ENCODE measurements around the gene ZNF512B.
"Not testable (repeated sequence)": the region's sequence is repeated elsewhere in the genome, so short reads cannot be mapped to it uniquely, and the experiment has no call there.

ZNF512B gene

DNA sequence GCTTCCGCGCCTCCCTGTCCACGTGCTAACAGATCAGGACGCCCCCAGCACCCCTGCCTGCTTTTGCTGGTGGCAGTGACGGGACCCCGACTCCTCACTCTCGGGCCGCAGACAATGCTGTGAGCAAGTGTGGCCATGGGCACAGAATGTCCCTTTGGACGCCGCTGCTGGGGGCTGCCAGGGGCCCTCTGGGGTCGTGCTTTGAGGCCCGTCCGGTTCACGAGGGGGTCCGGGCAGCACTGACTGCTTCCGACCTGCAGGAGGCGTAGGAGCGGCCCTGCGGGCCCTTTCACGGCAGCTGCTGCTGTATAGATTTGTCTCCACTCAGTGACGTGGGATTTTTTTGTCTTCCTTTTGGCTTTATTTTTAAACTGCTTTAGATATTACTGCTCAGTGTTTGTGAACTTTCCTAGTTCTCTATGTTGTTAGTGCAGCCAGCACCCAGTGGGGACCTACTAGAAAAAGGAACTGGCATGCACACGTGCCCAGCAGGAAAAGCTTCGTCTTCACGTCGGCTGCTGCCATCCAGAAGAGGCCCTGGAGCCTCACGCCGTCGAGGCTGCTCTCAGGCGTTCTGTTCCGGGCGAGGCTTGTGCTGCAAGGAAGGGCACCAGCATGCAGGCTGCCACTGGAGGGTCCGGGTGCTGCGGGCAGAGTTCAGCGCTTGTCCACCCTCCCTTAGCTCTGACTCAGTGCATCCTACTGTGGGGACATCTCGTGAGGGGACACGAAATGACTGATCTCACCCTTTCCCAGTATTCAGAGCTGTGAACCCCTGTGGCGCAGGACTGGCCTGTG is 35.3 kb downstream of the ZNF512B start:
- DNase-seq (ENCODE audit: low read depth in 2 of 2) = no peak

GRCh38 chr20:63933646-63934045 is 36.1 kb downstream of the ZNF512B start:
- DNase-seq (ENCODE audit: low read depth in 2 of 2) = no peak

DNA sequence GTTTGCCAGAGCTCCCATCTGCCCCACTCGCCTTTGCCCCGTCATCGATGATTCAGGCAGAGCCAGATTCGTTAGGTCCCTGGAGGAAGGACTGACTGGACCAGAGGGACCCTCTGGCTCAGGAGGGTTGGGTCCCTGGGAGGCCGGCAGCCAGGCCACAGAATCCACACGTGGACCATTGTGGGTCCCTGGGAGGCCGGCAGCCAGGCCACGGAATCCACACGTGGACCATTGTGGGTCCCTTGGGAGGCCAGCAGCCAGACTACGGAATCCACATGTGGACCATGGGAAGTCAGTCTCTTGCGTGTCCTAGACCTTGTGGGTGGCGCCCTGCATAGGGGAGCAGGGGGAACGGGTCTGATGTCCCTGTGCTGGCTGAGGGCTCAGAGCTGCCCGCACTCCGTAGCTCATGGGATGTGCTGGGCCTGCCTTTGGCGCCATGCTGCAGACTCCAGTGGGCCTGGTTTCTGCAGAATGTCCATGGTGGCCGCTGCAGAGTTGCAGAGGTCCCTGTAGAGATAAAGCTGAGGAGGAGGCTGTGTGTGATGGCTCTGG is 37.0 kb downstream of the ZNF512B start:
- DNase-seq (ENCODE audit: low read depth in 2 of 2) = no peak

- no peak for DNase-seq (ENCODE audit: low read depth in 2 of 2)
These were observed 38.0 kb downstream of the ZNF512B start for GRCh38 chr20:63931735-63932134.

DNA sequence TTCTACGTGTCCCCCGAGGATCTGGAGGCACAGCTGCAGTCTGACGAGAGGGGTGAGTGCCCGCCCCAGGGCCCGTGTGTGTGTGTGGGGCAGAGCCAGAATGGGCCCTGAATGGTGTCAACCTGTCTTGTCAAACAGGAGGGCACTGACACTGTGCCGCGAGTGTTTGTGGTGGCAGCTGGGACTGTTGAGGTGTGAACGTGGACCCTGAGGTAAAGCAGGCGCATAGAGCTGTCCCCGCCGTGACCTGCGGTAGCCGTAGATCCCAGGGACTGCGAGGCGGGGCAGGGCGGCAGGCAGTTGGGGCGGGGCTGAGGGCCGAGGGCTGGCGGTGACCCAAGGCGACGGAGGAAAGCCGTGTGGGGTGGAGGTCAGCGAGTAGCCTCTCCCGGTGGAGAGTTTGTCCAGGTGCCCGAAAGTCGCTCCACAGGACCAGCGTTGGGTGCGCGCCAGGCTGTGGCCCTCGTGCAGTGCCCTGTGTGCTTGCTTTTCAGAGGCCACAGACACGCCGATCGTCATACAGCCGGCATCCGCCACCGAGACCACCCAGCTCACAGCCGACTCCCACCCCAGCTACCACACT is 38.7 kb downstream of the ZNF512B start:
- no peak for DNase-seq (ENCODE audit: low read depth in 2 of 2)

DNA sequence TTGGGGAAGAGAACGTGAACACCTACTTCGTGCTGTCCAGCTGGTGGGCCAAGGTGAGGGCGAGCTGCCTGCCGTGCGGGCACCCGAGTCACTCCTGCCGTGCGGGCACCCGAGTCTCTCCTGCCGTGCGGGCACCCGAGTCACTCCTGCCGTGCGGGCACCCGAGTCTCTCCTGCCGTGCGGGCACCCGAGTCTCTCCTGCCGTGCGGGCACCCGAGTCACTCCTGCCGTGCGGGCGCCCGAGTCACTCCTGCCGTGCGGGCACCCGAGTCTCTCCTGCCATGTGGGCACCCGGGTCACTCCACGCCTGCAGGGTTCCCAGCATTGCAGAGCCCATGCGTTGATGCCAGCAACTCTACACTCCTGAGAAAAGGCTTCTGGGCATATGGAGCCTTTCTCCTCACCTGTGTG is 40.3 kb downstream of the ZNF512B start:
- not testable (repeated sequence) for DNase-seq (ENCODE audit: low read depth in 2 of 2)

- DNase-seq (ENCODE audit: low read depth in 2 of 2) = no peak
These were observed 40.7 kb downstream of the ZNF512B start for GRCh38 chr20:63929071-63929470.

DNA sequence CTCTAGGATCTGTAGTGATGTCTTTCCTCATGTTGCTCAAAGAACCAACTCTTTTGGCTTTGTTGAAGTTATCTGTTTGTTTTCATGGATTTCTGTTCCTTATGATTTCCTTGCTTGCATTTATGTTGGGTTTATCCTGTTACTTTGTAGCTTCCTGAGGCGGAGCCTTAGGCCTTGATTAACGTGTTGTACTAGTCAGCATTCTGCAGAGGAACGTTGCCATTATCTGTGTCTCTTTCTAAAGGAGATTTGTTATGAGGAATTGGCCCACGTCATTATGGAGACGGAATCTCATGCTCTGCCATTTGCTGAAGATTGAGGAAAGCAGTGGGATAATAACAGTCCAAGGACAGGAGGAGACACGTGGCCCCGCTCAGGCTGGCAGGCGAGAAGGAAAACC is 43.4 kb downstream of the ZNF512B start:
- no peak for DNase-seq (ENCODE audit: low read depth in 2 of 2)

- no peak for DNase-seq (ENCODE audit: low read depth in 2 of 2)
These were observed 45.5 kb downstream of the ZNF512B start for GRCh38 chr20:63924241-63924640.

DNA sequence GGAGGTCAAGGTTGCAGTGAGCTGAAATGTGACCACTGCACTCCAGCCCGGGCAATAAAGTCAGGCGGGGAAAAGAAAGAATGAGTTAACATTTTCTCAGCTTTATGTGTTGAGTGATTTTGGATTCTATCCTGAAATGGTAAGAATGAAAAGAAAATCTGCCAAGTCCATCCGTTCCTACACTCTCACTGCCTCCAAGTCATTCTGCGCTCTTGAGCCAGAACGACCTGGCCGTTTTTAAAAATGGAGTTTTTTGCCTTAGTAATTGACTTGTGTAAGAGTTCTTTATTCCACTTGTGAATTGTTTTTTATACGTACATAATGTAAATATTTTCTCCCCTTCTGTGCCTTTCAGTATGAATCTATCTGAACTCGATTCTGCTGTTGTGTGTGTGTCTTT is 46.1 kb downstream of the ZNF512B start:
- no peak for DNase-seq (ENCODE audit: low read depth in 2 of 2)

DNA sequence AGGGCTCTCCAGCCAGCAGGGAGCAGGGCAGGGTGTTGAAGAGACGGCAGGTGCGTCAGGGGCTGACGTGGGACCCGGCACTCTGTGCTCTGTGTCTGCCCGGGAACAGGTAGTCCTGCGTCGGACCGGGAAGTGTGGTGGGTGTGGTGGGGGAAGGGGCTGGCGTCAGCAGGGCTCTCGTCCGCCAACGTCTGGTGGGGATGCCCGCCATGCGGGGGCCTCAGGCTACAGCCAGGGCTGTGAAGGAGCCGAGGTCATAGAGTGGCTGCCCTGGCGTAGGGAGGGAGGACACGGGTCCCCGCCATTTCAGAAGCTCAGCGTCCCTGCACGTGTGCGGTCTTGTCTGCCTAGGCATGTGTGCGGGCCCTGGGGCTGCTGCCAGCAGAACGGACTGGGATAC is 49.5 kb downstream of the ZNF512B start:
- DNase-seq (ENCODE audit: low read depth in 2 of 2) = no peak

GRCh38 chr20:63919130-63919529 is 50.6 kb downstream of the ZNF512B start:
- DNase-seq (ENCODE audit: low read depth in 2 of 2) = no peak

GRCh38 chr20:63917811-63918210 is 51.9 kb downstream of the ZNF512B start:
- DNase-seq (ENCODE audit: low read depth in 2 of 2) = no peak

DNA sequence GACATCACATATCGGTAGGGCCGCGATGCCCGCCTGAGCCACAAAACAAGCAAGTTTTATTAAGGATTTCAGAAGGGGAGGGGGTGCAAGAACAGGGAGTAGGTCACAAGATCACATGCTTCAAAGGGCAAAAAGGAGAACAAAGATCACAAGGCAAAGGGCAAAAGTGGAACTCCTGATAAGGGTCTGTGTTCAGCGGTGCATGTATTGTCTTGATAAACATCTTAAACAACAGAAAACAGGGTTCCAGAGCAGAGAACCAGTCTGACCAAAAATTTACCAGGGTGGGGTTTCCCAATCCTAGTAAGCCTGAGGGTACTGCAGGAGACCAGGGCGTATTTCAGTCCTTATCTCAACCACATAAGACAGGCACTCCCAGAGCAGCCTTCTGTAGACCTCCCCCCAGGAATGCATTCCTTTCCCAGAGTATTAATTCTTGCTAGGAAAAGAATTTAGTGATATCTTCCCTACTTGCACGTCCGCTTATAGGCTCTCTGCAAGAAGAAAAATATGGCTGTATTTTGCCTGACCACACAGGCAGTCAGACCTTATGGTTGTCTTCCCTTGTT is 53.3 kb downstream of the ZNF512B start:
- DNase-seq (ENCODE audit: low read depth in 2 of 2) = not testable (repeated sequence)

- DNase-seq (ENCODE audit: low read depth in 2 of 2) = no peak
These were observed 54.3 kb downstream of the ZNF512B start for GRCh38 chr20:63915471-63915870.

DNA sequence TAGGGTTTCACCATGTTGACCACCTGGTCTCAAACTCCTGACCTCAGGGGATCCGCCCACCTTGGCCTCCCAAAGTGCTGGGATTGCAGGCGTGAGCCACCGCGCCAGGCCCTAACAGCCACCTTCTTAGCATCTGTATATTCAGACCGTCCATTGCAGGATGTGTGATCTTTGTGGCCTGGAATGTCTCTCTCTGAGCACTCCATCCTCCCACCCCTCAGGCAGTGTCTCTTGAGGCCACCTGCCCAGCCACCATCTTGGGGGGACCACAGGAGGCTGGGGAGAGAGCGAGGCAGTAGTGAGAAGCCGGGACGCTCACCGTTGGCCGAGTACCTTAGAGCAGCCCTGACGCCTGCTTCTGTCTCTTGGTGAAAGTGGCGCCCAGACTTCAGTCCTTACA is 56.0 kb downstream of the ZNF512B start:
- no peak for DNase-seq (ENCODE audit: low read depth in 2 of 2)

DNA sequence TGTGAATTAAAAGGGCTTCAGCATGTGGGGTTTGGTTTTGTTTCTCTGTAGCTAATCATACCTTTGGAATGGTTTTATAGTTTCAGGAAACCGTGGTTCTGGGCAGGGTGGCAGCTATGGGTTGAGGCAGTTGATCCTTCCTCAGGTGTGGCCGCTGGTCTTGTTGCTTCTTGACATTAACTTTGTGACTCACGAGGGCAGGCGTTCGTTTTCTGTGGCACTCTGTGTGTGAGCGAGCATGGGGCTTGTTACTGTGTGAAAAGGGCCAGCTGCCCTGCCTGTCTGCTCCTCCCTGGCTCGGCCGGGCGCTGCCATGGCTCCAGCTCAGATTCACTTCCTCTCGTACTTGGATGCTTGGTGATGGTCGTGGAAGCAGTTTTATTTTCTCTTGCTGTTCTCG is 58.6 kb downstream of the ZNF512B start:
- no peak for DNase-seq (ENCODE audit: low read depth in 2 of 2)

DNA sequence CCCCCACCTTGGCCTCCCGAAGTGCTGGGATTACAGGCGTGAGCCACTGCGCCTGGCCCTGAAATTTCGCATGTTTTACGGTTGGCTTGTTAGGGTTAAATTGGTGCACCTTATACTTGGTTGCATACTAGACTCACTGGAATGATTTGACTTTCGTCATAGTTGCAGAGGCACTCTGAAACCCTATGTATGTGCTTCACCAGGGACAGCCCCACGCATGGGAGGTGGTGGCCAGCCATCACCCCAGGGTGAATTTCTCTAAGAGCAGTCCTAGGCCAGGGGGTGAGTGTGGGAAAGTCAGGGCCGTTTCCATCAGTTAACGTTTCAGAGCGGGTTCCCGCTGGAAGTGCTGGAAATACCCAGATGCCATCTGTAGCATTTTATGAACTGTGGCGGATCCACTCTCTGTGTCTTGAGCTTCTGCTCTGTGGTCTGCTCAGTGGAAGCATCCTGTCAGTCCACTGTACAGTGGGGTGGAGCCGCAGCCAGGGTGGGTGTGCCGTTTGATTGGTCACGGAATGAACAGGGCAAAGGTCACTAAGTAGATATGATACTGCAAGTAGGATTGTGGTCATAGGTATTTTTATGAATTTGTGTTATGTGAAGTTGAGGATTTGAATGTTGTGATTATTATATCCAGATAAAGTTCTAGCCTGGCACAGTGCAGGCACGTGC is 61.6 kb downstream of the ZNF512B start:
- DNase-seq (ENCODE audit: low read depth in 2 of 2) = no peak

All from stimulated activated CD8-positive, alpha-beta memory T cell treated with anti-CD3 and anti-CD28 coated beads, Interleukin-7, amount 100 ng/mL, for 4 hours (primary cell).